Skeletal muscle tissue (tissue), 5 donors: ENCODE measurements around the gene EAF1. TPM values are rescaled to one million over a fixed set of nuclear protein-coding genes. Genes with fewer than 3 reads are reported as not detected.

Experiments used
- H3K27ac ChIP-seq: one replicate; pipeline ENCODE4 v1.7.0; 2013; ENCODE audit warnings: mild to moderate bottlenecking, low read depth, low read length, inconsistent platforms
- H3K27me3 ChIP-seq, 3 donors: one replicate each; pipeline ENCODE4 v1.7.0; 2013; ENCODE audit warnings: low read length in 3 of 3; ENCODE audit not compliant: control insufficient read depth in 3 of 3, insufficient read depth in 3 of 3
- H3K36me3 ChIP-seq, 3 donors: one replicate each; pipeline ENCODE4 v1.7.0; 2013; ENCODE audit warnings: low read length in 3 of 3; ENCODE audit not compliant: control insufficient read depth in 3 of 3, insufficient read depth in 3 of 3
- H3K4me1 ChIP-seq, 3 donors: one replicate each; pipeline ENCODE4 v1.7.0; 2013; ENCODE audit warnings: low read length in 3 of 3, mild to moderate bottlenecking in 3 of 3; ENCODE audit not compliant: control insufficient read depth in 3 of 3, insufficient read depth in 3 of 3
- H3K4me3 ChIP-seq, 3 donors: one replicate each; pipeline ENCODE4 v1.7.0; 2013; ENCODE audit warnings: low read length in 3 of 3
- H3K9ac ChIP-seq, 3 donors: one replicate each; pipeline ENCODE4 v1.7.0; 2013; ENCODE audit warnings: low read length in 3 of 3, mild to moderate bottlenecking in 3 of 3, moderate library complexity in 2 of 3, low read depth in 1 of 3
- H3K9me3 ChIP-seq, 3 donors: one replicate each; pipeline ENCODE4 v1.7.0; 2013; ENCODE audit warnings: low read length in 3 of 3; ENCODE audit not compliant: control insufficient read depth in 3 of 3
- small RNA-seq: library from RNA; depleted of rRNA; stranded (forward); fragments of <200 nt; gene quantifications from one replicate; pipeline ENCODE3, GENCODE V24; 2014
- total RNA-seq: library from RNA; depleted of rRNA; stranded (reverse); fragments of >200 nt; gene quantifications from one replicate; pipeline ENCODE4 v1.2.3, GENCODE V29; 2014
- donor health status: Osteomylitis.

EAF1 gene
- total RNA-seq, 1 donor from 2014 or later, result 7.3 TPM

DNA sequence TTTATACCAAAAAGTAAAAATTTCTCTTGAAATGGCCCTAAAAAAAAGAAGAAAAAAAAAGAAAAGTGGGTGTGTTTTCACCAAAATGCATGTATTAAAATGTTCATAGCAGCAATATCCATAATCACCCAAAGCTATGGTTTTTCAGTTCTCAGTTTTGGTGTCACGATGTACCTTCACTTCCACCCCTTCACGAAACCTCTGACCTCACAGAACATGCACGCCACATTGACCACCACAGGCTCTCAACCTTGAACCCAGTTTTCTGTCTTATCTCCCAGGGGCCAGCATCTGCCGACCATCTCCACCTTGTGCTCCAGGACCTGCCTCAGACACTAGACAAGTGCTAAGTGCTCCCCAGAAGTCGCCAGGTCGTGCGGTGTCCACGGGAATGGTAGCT, 63.7 kb downstream of the EAF1 start:
- Histone ChIP-seq H3K27ac (no peak overlapping the region), H3K36me3 (peaks cover 18 to 26% (median 19%) of the 10 kb centered on the region in 3 donors), H3K4me1 (peaks cover 19 to 26% (median 25%) of the 10 kb centered on the region in 3 donors), H3K9ac (no peak overlapping the region), H3K9me3 (no peaks in the 10 kb centered on the region), H3K4me3 (no peak overlapping the region), H3K27me3 (no peaks in the 10 kb centered on the region)

Small RNA genes within 50 kb of the gene (small RNA-seq; reads per million reads assigned to genes)
- gene RNU6-1024P, result not detected

Other genes starting within 250 kb of the EAF1 start
- gene CAPN7, start 221.4 kb upstream of the EAF1 start, total RNA-seq, result 32.9 TPM
- 24.0 TPM for gene SH3BP5, start 95.0 kb upstream of the EAF1 start, total RNA-seq
- gene METTL6, start 54 bp upstream of the EAF1 start, total RNA-seq, result 42.3 TPM
- gene COLQ, start 94.1 kb downstream of the EAF1 start, total RNA-seq, result 14.1 TPM
- 16.7 TPM for gene HACL1, start 174.0 kb downstream of the EAF1 start, total RNA-seq
- gene BTD, start 174.1 kb downstream of the EAF1 start, total RNA-seq, result 23.0 TPM